K562 (cell line): Measurements from ENCODE around the gene PCNX3. TPM values are rescaled to one million over a fixed set of nuclear protein-coding genes. Genes with fewer than 3 reads are reported as not detected.

Experiments
- BCOR ChIP-seq: fragments of 450-650 bp; IDR thresholded peaks from 2 replicates; pipeline ENCODE4 v1.6.1; 2016
- CBX3 ChIP-seq, 2 experiments: IDR thresholded peaks; 1 replicate in 1 of 2; 2 replicates in 1 of 2; pipeline ENCODE4 v1.6.1; 2012; ENCODE audit warnings: inconsistent platforms in 2 of 2, low read length in 2 of 2, borderline replicate concordance in 1 of 2, control low read depth in 1 of 2
- CBX8 ChIP-seq: fragments of 200-600 bp; sonication (generic); IDR thresholded peaks from 2 replicates; pipeline ENCODE4 v1.6.1; 2012; ENCODE audit warnings: borderline replicate concordance, mixed run types, low read depth, mild to moderate bottlenecking, moderate library complexity, mixed read lengths, low read length, control low read depth, inconsistent platforms; ENCODE audit not compliant: poor library complexity, severe bottlenecking; ENCODE audit errors: extremely low read depth
- CTBP1 ChIP-seq: fragments of 450-650 bp; IDR thresholded peaks from 2 replicates; pipeline ENCODE4 v1.6.1; 2016; ENCODE audit warnings: borderline replicate concordance
- FIP1L1 ChIP-seq: fragments of 200-400 bp; formaldehyde crosslinking; IDR thresholded peaks from 2 replicates; pipeline ENCODE4 v1.6.1; 2018; ENCODE audit warnings: mild to moderate bottlenecking, low read depth, low read length; ENCODE audit not compliant: poor library complexity, severe bottlenecking
- GABPB2 ChIP-seq: fragments of 250-450 bp; sonication (Bioruptor Pico); conservative IDR thresholded peaks from 2 replicates; pipeline ENCODE4 v1.5.1; 2021; ENCODE audit warnings: mild to moderate bottlenecking
- HSF4 ChIP-seq: fragments of 250-450 bp; sonication (Bioruptor Pico); IDR thresholded peaks from 2 replicates; pipeline ENCODE4 v2.1.2; 2022; ENCODE audit warnings: mild to moderate bottlenecking, moderate library complexity, borderline replicate concordance
- PCBP2 ChIP-seq: fragments of 200-400 bp; formaldehyde crosslinking; IDR thresholded peaks from 2 replicates; pipeline ENCODE4 v1.6.1; 2018; ENCODE audit warnings: low read length, low read depth, mild to moderate bottlenecking, moderate library complexity; ENCODE audit not compliant: poor library complexity, severe bottlenecking
- POLR2H ChIP-seq: IDR thresholded peaks from 2 replicates; pipeline ENCODE4 v1.6.1; 2016; ENCODE audit warnings: missing genetic modification characterization, low read depth, mild to moderate bottlenecking, control low read depth, missing compliant biosample characterization, moderate library complexity
- RCOR1 ChIP-seq, 2 experiments: IDR thresholded peaks; 2 replicates each; pipeline ENCODE4 v1.6.1; 2012; ENCODE audit warnings: low read depth in 2 of 2, low read length in 2 of 2, borderline replicate concordance in 1 of 2, improper control_type of control experiment in 1 of 2
- RFX7 ChIP-seq: fragments of 250-450 bp; sonication (Bioruptor Pico); IDR thresholded peaks from 2 replicates; pipeline ENCODE4 v1.5.1; 2021; ENCODE audit warnings: mild to moderate bottlenecking
- SIX5 ChIP-seq, 2 experiments: IDR thresholded peaks; 2 replicates each; pipeline ENCODE4 v1.6.1; 2011; ENCODE audit warnings: low read length in 2 of 2, borderline replicate concordance in 1 of 2, low read depth in 1 of 2, mild to moderate bottlenecking in 1 of 2, moderate library complexity in 1 of 2; ENCODE audit not compliant: insufficient read depth in 1 of 2
- SMARCC2 ChIP-seq: fragments of 450-650 bp; IDR thresholded peaks from 2 replicates; pipeline ENCODE4 v1.6.1; 2017; ENCODE audit warnings: antibody characterized with exemption, moderate library complexity, mild to moderate bottlenecking, low read depth
- TAF15 ChIP-seq: fragments of 200-400 bp; formaldehyde crosslinking; IDR thresholded peaks from 2 replicates; pipeline ENCODE4 v1.6.1; 2017; ENCODE audit warnings: mild to moderate bottlenecking, low read depth, low read length, moderate library complexity
- THAP7 ChIP-seq: fragments of 250-450 bp; sonication (Bioruptor Pico); IDR thresholded peaks from 2 replicates; pipeline ENCODE4 v1.5.0; 2021
- ZNF282 ChIP-seq: sonication (generic); formaldehyde crosslinking; IDR thresholded peaks from 2 replicates; pipeline ENCODE4 v1.8.1; 2023; ENCODE audit warnings: missing genetic modification reagents
- ZNF347 ChIP-seq: fragments of 450-650 bp; formaldehyde crosslinking; IDR thresholded peaks from 2 replicates; pipeline ENCODE4 v1.4.0; 2020; ENCODE audit warnings: low read depth, mild to moderate bottlenecking, moderate library complexity
- polyA plus RNA-seq, 8 experiments: library from polyadenylated mRNA; depleted of rRNA in 4 of 8; stranded (reverse) in 5 of 8; unstranded in 3 of 8; fragments of >200 nt; fragmentation: Nextera tagmentation in 2 of 8; fragmentation: Illumina TruSeq in 1 of 8; extraction: Ambion mirVana in 2 of 8; extraction: Trizol in 1 of 8; gene quantifications; 2 replicates each; pipeline versions ENCODE4 v1.2.1 to v1.2.3, GENCODE V29; 2011 to 2014; ENCODE audit warnings: inconsistent platforms in 1 of 8, missing spikeins in 1 of 8
- total RNA-seq, 7 experiments: library from RNA; depleted of rRNA in 6 of 7; stranded (reverse); fragments of >200 nt in 6 of 7; fragmentation: Illumina TruSeq in 2 of 7; extraction: Trizol in 2 of 7; gene quantifications; 2 replicates each; pipeline versions ENCODE4 v1.2.1 to v1.2.3, GENCODE V29; 2011 to 2021; ENCODE audit warnings: low replicate concordance in 1 of 7
- TF ChIP-seq, protein P1 (sequence below): fragments of 450-650 bp; IDR thresholded peaks from 2 replicates; pipeline ENCODE4 v1.7.1; 2018; ENCODE audit warnings: mild to moderate bottlenecking, low read depth; ENCODE audit not compliant: partially characterized antibody
- TF ChIP-seq, protein P2 (sequence below): fragments of 450-650 bp; formaldehyde crosslinking; IDR thresholded peaks from 2 replicates; pipeline ENCODE4 v1.4.0; 2020; ENCODE audit warnings: mild to moderate bottlenecking, moderate library complexity
- TF ChIP-seq, protein P3 (sequence below): fragments of 450-650 bp; IDR thresholded peaks from 2 replicates; pipeline ENCODE4 v1.6.1; 2018; ENCODE audit warnings: mild to moderate bottlenecking, low read depth; ENCODE audit not compliant: partially characterized antibody

Gene PCNX3
- total and polyA plus RNA-seq, 9 of the 15 experiments (the other 6 are each of a cell fraction or from before 2014, with no cell fraction given), result 0.11 to 47.8 (median 12.8) TPM

GRCh38 chr11:65652511-65653228 lies 37.1 kb downstream of the PCNX3 start (continued):
- TF ChIP-seq, protein P1, sequence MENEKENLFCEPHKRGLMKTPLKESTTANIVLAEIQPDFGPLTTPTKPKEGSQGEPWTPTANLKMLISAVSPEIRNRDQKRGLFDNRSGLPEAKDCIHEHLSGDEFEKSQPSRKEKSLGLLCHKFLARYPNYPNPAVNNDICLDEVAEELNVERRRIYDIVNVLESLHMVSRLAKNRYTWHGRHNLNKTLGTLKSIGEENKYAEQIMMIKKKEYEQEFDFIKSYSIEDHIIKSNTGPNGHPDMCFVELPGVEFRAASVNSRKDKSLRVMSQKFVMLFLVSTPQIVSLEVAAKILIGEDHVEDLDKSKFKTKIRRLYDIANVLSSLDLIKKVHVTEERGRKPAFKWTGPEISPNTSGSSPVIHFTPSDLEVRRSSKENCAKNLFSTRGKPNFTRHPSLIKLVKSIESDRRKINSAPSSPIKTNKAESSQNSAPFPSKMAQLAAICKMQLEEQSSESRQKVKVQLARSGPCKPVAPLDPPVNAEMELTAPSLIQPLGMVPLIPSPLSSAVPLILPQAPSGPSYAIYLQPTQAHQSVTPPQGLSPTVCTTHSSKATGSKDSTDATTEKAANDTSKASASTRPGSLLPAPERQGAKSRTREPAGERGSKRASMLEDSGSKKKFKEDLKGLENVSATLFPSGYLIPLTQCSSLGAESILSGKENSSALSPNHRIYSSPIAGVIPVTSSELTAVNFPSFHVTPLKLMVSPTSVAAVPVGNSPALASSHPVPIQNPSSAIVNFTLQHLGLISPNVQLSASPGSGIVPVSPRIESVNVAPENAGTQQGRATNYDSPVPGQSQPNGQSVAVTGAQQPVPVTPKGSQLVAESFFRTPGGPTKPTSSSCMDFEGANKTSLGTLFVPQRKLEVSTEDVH, result peak; percentile 76
- TF ChIP-seq RCOR1 (IDR thresholded peaks at IDR 0.05; ENCODE audit: borderline replicate concordance in 1 of 2, low read depth in 2 of 2, low read length in 2 of 2) (no peak; a peak in 1 of 4 replicates), GABPB2 (no peak), ZNF282 (CRISPR knock-in tag) (no peak), THAP7 (CRISPR knock-in tag) (peak; percentile 71; the same call in 1 of the 2 replicates), TAF15 (no peak), SIX5 (IDR thresholded peaks at IDR 0.05; ENCODE audit: borderline replicate concordance in 1 of 2, insufficient read depth in 1 of 2, low read depth in 1 of 2, low read length in 2 of 2) (no peak), CBX3 (IDR thresholded peaks at IDR 0.05; ENCODE audit: borderline replicate concordance in 1 of 2, low read length in 2 of 2) (0 out of 3 replicates have a peak, but pooled peaks of 1 of the 2 experiments have one; percentile 39), RFX7 (CRISPR knock-in tag) (no peak), CTBP1 (peak; percentile 19; the same call in 1 of the 2 replicates), HSF4 (CRISPR knock-in tag) (no peak), SMARCC2 (no peak), ZNF347 (CRISPR knock-in tag) (no peak), FIP1L1 (peak; percentile 79), CBX8 (no peak), PCBP2 (no peak), BCOR (peak; percentile 43; the same call in 1 of the 2 replicates), POLR2H (tag) (peak; percentile 81)
- TF ChIP-seq, protein P2, sequence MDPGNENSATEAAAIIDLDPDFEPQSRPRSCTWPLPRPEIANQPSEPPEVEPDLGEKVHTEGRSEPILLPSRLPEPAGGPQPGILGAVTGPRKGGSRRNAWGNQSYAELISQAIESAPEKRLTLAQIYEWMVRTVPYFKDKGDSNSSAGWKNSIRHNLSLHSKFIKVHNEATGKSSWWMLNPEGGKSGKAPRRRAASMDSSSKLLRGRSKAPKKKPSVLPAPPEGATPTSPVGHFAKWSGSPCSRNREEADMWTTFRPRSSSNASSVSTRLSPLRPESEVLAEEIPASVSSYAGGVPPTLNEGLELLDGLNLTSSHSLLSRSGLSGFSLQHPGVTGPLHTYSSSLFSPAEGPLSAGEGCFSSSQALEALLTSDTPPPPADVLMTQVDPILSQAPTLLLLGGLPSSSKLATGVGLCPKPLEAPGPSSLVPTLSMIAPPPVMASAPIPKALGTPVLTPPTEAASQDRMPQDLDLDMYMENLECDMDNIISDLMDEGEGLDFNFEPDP (CRISPR knock-in tag), result no peak
- TF ChIP-seq, protein P3, sequence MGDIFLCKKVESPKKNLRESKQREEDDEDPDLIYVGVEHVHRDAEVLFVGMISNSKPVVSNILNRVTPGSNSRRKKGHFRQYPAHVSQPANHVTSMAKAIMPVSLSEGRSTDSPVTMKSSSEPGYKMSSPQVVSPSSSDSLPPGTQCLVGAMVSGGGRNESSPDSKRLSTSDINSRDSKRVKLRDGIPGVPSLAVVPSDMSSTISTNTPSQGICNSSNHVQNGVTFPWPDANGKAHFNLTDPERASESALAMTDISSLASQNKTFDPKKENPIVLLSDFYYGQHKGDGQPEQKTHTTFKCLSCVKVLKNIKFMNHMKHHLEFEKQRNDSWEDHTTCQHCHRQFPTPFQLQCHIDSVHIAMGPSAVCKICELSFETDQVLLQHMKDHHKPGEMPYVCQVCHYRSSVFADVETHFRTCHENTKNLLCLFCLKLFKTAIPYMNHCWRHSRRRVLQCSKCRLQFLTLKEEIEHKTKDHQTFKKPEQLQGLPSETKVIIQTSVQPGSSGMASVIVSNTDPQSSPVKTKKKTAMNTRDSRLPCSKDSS, result no peak
